Measurements from ENCODE around the gene FARP1.
"Not testable (repeated sequence)": the region's sequence is repeated elsewhere in the genome, so short reads cannot be mapped to it uniquely, and the experiment has no call there.

Gene FARP1

DNA sequence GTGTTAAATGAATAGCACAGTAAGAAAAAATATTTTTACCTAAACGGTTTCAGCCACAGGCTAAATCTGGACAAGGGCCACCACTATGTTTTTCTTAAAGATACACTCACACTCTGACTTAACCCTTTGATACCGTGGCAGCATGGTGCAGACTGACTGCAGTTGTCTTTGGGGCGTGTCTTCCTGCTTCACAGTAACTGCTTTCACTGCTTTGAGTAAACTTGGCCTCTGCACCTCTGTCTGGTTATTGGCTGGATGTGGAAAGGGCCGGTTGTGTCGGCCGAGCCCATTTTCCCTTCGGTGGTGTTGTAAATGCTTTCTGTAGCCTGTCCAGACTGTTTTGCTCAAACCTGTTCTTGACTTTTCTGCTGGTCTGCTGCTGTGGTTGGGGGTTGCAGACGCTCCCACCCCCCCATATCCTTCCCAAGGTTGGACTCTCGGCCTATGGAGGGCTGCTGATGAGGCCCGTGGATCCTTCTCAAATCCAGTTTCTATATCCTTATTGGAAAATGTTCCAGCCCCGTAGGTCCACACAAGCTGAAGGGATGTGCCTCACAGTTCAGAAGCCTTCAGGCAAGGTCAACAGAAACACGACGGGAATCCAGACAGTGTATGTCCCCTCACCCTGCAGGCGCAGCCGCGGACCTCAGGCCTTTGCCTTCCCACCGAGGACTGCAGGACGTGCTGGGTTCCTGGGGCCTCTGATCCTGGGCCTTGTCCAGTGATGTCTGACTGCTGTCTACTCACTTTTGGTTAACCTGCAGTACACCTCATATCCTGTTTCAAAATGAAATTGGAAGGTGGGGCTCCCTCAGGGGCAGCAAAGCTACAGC is 124.4 kb downstream of the FARP1 start:
- H3K4me3 ChIP-seq (replicated peaks in 1 of 2; ENCODE audit: low read depth in 2 of 2, low read length in 2 of 2) = no peak overlapping the region
- DNase-seq (ENCODE audit: low read depth in 2 of 2) = peak; percentile 45 to 65
- TF ChIP-seq, protein P1, sequence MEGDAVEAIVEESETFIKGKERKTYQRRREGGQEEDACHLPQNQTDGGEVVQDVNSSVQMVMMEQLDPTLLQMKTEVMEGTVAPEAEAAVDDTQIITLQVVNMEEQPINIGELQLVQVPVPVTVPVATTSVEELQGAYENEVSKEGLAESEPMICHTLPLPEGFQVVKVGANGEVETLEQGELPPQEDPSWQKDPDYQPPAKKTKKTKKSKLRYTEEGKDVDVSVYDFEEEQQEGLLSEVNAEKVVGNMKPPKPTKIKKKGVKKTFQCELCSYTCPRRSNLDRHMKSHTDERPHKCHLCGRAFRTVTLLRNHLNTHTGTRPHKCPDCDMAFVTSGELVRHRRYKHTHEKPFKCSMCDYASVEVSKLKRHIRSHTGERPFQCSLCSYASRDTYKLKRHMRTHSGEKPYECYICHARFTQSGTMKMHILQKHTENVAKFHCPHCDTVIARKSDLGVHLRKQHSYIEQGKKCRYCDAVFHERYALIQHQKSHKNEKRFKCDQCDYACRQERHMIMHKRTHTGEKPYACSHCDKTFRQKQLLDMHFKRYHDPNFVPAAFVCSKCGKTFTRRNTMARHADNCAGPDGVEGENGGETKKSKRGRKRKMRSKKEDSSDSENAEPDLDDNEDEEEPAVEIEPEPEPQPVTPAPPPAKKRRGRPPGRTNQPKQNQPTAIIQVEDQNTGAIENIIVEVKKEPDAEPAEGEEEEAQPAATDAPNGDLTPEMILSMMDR (IDR thresholded peaks at IDR 0.05; ENCODE audit: low read depth, low read length) = no peak

DNA sequence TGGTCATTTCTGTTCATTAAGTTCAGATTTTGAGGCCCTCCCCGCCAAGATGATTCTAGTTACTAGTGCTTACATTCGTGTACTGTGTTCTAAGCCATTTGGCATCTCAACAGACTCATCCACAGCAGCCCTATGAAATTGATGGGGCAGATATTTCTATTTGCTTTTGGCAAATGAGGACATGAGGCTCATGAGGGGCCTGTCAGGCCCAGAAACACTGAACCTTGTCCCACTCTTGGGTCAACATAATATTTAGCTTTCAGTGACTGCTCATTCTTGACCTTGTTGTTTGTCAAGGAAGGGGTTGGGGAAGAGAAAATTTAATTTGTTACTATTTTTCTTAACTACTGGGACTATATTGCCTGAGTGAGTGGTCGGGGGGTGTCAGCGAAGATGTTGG is 126.5 kb downstream of the FARP1 start:
- DNase-seq (ENCODE audit: low read depth in 2 of 2) = no peak
- TF ChIP-seq, protein P1 (IDR thresholded peaks at IDR 0.05; ENCODE audit: low read depth, low read length) = no peak
- no peak overlapping the region for H3K4me3 ChIP-seq (replicated peaks in 1 of 2; ENCODE audit: low read depth in 2 of 2, low read length in 2 of 2)

GRCh38 chr13:98270819-98271218 is 127.9 kb downstream of the FARP1 start:
- TF ChIP-seq, protein P1 (IDR thresholded peaks at IDR 0.05; ENCODE audit: low read depth, low read length) = no peak
- H3K4me3 ChIP-seq (replicated peaks in 1 of 2; ENCODE audit: low read depth in 2 of 2, low read length in 2 of 2) = no peak overlapping the region
- DNase-seq (ENCODE audit: low read depth in 2 of 2) = peak in 1 of 2 donors; percentile 29

DNA sequence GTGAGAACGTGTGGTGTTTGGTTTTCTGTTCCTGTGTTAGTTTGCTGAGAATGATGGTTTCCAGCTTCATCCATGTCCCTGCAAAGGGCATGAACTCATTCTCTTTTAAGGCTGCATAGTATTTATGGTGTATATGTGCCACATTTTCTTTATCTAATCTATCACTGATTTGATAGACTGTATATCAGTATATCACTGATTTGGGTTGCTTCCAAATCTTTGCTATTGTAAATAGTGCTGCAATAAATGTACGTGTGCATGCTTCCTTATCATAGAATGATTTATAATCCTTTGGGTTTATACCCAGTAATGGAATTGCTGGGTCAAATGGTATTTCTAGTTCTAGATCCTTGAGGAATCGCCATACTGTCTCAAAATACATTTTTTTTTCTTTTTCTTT is 128.8 kb downstream of the FARP1 start:
- not testable (repeated sequence) for H3K4me3 ChIP-seq (replicated peaks in 1 of 2; ENCODE audit: low read depth in 2 of 2, low read length in 2 of 2); DNase-seq (ENCODE audit: low read depth in 2 of 2)

DNA sequence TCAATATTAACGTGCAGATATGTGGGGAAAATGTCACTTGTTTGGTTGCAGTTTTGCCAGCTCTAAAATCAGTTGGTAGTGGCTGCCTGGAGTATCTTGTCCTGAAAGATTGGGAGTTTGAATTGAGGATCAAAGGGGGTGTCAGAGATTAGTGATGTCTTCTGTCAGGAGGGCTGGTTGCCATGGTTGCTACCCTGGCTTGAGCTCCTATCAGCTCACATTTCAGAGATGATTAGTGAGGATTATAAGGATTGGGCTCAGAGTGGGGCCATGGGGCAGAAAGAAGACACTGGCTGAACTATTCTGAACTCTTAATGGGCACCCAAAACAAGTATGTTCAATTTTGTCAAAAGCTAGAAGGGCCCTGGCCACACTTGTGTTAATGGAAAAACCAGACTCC is 129.7 kb downstream of the FARP1 start:
- TF ChIP-seq, protein P1 (IDR thresholded peaks at IDR 0.05; ENCODE audit: low read depth, low read length) = no peak
- no peak for DNase-seq (ENCODE audit: low read depth in 2 of 2)
- no peak overlapping the region for H3K4me3 ChIP-seq (replicated peaks in 1 of 2; ENCODE audit: low read depth in 2 of 2, low read length in 2 of 2)

DNA sequence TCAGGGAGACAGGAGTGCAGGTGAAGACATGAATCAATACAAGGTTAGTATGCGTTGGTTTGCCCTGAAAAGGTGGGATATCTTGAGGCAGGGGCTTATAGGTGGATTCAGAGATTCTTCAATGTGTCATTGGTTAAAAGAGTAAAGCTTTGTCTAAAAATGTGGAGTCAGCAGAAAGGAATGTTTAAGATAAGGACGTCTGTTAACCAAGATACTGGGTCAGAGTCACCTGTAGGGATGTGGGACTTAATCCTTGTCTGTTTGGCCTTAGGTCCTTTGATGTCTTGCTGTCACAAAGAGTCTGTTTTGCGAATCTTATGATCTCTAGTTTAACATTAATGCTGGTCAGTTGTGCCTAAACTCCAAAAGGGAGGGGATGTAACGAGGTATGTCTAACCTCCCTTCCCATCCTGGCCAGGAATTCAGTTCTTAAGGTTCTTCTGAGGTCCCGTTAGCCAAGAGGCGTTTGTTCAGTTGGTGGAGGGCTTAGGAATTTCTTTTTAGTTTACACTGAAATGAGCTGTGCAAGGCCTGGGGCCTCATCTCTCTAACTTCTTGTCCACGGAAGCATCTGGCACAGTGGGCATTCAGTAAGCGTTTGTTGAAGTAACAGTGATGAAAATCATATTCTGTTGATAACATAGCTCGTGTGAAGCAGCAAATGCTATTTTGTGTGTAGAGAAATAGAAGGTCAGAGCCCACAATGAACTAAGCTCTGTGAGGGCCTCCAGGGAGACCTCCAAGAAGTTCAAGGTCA is 130.4 kb downstream of the FARP1 start:
- TF ChIP-seq, protein P1 (IDR thresholded peaks at IDR 0.05; ENCODE audit: low read depth, low read length) = no peak
- H3K4me3 ChIP-seq (replicated peaks in 1 of 2; ENCODE audit: low read depth in 2 of 2, low read length in 2 of 2) = no peak overlapping the region
- no peak for DNase-seq (ENCODE audit: low read depth in 2 of 2)
